COLO668 (cell line): ENCODE results near the gene CENPP.

Experiments used
- DNase-seq: peaks from one replicate; lab custom pipeline; 2025; ENCODE audit not compliant: unreplicated experiment; lab: John Stamatoyannopoulos, UW

Gene CENPP

DNA sequence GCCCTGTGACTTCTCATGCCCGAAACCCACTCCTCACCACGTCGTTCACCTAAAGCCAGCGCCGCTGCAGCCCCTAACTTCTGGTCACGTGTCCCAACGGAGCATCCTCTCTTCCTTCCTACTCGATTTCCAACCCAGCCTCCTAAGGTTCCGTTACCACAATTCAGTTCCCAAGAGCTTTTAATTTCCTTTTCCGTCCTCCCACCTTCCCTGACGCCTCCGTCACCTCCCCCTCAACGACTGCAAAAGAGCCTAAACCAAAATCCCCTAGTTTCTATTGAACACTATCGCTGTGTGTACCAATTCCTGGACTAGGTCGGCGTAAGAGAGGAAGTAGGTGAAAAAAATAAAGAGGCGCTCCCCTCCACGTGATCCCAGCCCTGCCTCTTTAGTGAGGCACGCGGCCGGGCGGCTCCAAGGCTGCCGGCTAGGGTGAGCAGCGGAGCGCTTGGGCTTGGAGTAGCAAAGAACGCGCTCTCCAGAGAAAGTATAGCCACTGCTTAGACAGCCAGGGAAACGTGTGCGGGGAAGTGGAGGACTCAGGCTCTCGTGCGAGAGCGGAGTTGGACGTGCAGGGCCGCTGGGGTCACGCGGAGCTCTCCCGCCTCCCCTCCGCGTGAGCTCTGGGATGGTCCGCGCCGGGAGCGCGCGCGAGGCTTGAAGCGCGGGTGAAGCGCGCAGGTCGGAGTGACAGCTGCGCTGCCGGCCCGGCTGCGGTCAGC lies at the start of gene CENPP, which contains the start of gene NOL8:
TSS of gene CENPP (plus strand) at position 685 of the 722 bp plus-strand sequence.
TSS of gene NOL8 (minus strand) at position 82 of the 722 bp plus-strand sequence. CDS start 1,189 bp downstream, outside the sequence.
- DNase-seq = peak; percentile 93

DNA sequence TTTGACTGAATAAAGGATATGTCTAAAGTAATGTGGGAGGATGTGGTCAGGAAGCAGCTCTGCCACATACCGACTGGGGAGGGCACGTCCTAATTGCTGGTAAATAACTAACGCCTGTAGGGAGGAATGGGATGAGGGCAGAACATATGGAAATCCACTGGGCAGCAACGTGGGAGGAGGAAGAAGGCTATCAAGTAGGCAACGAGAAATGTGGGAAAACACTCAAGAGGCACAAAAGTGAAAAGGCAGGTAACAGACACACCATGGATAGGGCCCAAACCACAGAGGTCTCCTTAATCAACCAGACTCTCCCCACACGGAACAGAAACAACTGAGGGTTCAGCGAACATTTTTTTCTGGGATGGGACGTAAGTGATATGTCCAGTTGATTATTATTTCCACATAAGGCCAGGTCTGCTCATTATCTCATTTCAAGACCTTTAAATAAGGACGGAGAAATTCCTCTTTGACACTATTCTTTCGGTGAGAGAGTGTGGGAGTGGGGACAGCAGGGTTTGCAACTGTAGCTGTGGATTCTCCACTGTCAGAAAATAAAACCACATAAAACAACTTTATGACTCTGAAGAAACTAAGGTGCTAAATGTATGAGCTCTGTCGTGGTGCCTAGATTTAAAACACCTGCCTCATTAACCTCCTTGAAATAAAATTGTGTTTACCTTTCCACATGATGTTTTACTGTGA lies 49.3 kb upstream of the CENPP start:
- DNase-seq = no peak

DNA sequence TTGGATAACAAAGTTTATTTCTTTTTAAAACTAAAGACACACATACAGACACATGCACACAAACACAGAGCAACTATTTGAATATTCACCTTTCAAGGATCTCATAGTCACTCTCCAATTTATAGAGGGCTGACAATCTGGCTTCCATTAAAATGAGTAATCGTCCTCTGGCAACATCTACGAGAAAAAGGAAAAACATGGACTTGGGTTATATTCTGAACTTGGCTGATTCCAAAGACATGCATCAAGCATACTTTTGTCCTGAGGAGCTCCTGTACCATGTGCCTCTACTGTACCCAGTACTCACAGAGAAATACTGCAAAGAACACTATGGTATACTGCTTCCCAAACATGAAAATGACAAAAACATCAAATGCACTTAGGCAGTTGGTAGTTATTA lies 47.6 kb upstream of the CENPP start:
- DNase-seq = no peak

GRCh38 chr9:92279302-92279701 lies 46.5 kb upstream of the CENPP start:
- no peak for DNase-seq

- no peak for DNase-seq
Observed at GRCh38 chr9:92289708-92290390, 35.9 kb upstream of the CENPP start.

DNA sequence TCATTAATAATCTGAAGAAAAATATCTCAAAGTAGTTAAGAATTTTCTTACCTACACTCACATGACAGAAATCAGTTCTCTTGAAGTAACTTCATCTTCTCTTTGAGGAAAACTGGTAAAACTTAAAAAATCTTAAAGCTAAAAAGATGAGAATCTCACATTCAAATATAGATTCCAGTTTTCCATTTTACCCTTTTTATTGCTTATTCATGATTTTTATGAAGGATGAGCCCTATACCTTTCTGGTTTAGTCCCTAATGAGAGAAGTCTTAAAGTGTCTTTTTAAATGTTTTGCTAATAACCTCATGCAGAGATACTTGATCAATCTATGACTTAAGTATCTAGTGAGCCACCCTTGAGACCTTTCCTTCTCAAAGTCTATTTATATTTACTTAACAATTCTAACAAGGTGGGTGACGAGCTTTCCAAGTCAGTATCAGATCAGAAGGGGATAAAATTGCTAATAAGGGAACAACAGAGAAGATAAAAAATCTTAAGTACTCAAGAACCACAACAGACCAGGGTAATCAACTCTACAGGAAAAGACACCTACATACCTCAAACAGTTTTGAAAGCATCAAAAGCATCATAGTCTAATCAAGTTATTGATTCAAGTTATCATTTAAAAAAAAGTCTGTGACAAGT lies 34.8 kb upstream of the CENPP start:
- DNase-seq = no peak

DNA sequence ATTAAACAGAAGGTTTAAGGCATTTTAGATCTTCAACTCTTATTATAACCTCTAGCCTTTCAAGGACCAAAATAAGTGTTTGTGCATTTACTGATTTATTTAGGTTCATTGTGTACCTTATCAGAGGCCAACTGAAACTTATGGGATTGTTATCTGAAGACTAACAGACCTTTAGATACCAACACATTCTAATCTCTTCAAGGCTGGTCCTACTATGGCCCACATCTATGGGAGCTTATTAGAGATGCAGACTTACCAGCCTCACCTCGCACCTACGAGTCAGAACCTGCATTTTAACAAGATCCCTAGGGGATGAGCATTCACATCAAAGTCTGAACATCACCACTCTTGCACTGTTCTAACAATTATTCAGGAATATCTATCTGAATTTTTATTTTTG lies 34.2 kb upstream of the CENPP start:
- no peak for DNase-seq

GRCh38 chr9:92292338-92293074 lies 33.2 kb upstream of the CENPP start:
- DNase-seq = peak; percentile 18

GRCh38 chr9:92293075-92293354 lies 32.7 kb upstream of the CENPP start:
- DNase-seq = no peak

GRCh38 chr9:92293452-92294296 lies 32.1 kb upstream of the CENPP start, which contains the start of gene IARS1:
Gene IARS1, minus strand, starts transcription at chr9:92293697. Its CDS starts 4,278 bp downstream, at chr9:92289419.
- DNase-seq = peak; percentile 97

DNA sequence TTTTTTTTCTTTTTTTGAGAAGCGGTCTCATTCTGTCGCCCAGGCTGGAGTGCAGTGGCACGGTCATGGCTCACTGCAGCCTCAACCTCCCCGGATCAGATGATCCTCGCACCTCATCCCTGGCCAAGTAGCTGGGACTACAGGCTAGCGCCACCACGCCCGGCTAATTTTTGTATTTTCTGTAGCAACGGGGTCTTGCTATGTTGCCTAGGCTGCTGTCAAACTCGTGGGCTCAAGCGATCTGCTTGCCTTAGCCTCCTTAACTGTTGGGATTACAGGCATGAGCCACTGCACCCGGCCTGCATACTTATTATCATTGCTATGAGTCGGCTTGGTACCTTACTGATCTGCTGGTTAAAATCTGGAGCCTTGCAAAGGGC lies 31.5 kb upstream of the CENPP start:
- DNase-seq = peak; percentile 23

- no peak for DNase-seq
Observed at GRCh38 chr9:92295240-92295790, 30.4 kb upstream of the CENPP start.

DNA sequence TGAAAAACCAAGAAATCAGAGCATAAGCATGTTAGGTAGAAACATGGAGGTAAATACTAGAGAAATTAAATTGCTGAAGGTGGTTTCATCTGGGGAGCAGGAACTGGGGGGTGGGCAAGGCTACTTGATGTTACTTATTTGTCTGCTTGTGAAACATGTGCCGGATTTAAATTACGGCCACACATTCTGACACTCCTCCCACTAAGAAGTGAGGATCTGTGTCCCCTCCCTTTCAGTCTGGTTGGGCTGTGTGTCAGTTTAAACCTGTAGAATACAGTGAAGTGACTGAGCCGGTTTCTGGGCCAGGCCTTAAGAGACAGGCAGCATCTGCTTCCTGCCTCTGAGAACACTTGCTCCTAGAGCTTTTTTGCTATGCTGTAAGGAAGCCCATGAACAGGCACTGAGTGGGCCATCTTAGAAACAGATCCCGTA lies 29.9 kb upstream of the CENPP start:
- DNase-seq = no peak

GRCh38 chr9:92297611-92298010 lies 28.1 kb upstream of the CENPP start:
- DNase-seq = no peak

DNA sequence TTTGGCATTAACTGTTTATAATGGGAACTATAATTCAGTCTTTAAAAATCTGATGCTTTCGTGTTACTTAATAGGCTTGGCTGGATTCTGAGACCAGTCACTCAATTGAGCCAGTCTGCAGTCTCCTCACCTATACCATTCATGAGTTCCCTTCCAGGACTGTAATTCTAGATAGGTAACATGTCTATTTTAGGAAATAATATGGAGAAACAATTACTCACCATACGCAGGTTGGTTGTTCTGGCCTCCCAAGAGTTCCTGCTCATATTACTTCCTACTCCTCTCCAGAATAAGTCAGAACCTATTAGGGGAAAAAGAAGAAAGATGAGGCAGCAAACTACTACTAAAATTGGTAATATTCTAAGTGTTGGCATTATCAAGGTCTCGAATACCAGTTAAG lies 27.7 kb upstream of the CENPP start:
- DNase-seq = no peak

DNA sequence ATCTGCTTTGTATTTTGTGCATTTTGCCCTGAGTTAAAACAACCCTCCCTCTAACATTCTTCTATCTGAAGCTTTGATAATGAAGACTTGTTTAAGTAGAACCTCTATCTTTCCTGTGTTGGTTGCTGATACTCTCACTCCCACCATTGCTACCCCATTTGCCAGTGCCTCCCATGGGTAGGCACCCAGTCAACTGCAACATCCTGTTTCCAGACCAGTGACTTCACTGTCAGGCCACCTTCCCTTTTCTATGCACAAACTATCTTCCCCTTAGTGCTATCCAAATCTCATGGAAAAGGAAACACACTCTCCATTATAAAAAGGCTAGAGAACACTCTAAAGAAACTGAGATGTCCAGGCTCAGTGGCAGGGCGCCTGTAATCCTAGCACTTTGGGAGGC lies 26.6 kb upstream of the CENPP start:
- DNase-seq = no peak

DNA sequence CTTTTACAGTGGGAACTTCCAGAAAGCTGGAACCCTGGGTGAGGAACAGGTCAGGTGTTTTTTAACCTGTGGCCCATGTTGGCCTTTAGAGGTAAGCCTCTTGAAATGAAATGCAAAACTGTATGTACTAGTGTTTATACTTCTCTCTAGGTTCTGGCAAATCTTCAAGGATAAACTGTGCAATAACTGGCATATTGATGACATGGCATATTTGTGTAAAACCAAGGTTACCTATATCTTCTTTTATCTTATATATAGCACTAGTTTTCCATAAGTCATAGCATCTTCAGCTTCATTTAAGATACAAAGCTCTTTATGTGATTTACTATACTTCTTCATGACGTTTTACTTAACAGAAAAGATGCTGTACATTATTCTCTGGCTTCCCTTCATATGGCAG lies 24.8 kb upstream of the CENPP start:
- DNase-seq = no peak

DNA sequence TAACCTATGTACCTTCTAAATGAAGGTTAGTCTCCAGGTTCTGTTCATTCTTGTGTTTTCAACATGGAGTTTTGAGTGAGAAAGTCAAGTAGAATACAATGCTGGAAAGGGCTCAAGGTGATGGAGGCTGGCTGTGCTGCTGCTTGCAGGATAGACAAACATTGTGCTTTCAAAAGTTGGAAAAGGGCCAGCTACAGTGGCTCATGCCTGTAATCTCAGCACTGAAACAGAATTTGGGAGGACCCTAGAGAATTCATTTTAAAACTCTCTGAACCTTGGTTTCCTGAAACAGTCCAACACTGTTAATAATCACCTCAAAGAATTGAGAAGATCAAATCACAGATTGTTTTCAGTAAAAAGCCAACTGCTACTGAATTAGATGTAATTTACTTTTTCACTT lies 16.9 kb upstream of the CENPP start:
- DNase-seq = no peak

DNA sequence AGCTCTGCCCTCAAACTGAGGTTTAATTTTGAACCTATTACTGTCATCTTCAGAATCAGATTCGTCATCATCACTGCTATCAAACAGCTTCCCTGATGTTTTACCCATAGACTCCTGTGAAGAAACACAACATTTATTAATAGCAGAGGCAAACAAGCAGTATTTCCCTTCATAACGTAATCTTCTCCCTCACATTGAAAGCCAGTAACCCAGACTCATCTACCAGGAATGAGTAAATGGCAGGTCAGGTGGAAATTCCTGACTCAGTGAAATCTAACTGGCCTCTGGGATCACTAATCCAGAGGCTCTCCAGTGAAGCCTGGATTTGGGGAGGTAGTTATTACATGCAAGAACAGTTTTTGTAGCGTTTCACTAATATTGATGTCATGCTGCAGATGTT lies 15.2 kb upstream of the CENPP start:
- DNase-seq = no peak
